SJCRH30 (cell line): Measurements from ENCODE around the gene CHST11. TPM values are rescaled to one million over a fixed set of nuclear protein-coding genes. Genes with fewer than 3 reads are reported as not detected.

ENCODE experiments used
- DNase-seq, 2 experiments: peaks; one replicate each; pipeline ENCODE4 v3.0.0-alpha.2; 2015 to 2020
- H3K27ac ChIP-seq: fragments of 250-450 bp; sonication (Bioruptor Pico); 2 replicates; pipeline ENCODE4 v1.5.1; 2020; ENCODE audit warnings: mild to moderate bottlenecking, moderate library complexity
- H3K27me3 ChIP-seq: fragments of 250-450 bp; sonication (Bioruptor Pico); 2 replicates; pipeline ENCODE4 v1.5.1; 2020; ENCODE audit warnings: mild to moderate bottlenecking, moderate library complexity
- H3K36me3 ChIP-seq: fragments of 250-450 bp; sonication (Bioruptor Pico); 2 replicates; pipeline ENCODE4 v1.5.1; 2020; ENCODE audit warnings: mild to moderate bottlenecking, moderate library complexity
- H3K4me1 ChIP-seq: fragments of 250-450 bp; sonication (Bioruptor Pico); 2 replicates; pipeline ENCODE4 v1.5.1; 2020; ENCODE audit warnings: mild to moderate bottlenecking, moderate library complexity
- H3K4me3 ChIP-seq: fragments of 250-450 bp; sonication (Bioruptor Pico); 2 replicates; pipeline ENCODE4 v1.5.1; 2020; ENCODE audit warnings: mild to moderate bottlenecking, moderate library complexity
- H3K9me3 ChIP-seq: fragments of 250-450 bp; sonication (Bioruptor Pico); replicated peaks from 2 replicates; pipeline ENCODE4 v1.5.1; 2020; ENCODE audit warnings: mild to moderate bottlenecking, moderate library complexity
- total RNA-seq: library from RNA; depleted of rRNA; stranded (reverse); fragments of >200 nt; shearing (Covaris generic); gene quantifications from 2 replicates; pipeline ENCODE4 v1.2.3, GENCODE V29; 2014

The CHST11 gene
- total RNA-seq, 1 experiment from 2014 or later: 37.0 TPM

GRCh38 chr12:104673696-104674482, 217.1 kb downstream of the CHST11 start:
- Histone ChIP-seq H3K9me3 (no peaks in the 10 kb centered on the region), H3K36me3 (no peaks in the 10 kb centered on the region), H3K27ac (no peak overlapping the region), H3K4me1 (peaks cover 51% of the 10 kb centered on the region), H3K4me3 (no peak overlapping the region), H3K27me3 (no peaks in the 10 kb centered on the region)
- no peak for DNase-seq

GRCh38 chr12:104676636-104677035, 219.9 kb downstream of the CHST11 start:
- H3K4me1 ChIP-seq: peaks cover 25% of the 10 kb centered on the region
- peak; percentile 31 to 51 for DNase-seq
- H3K4me3 ChIP-seq: no peak overlapping the region
- no peaks in the 10 kb centered on the region for H3K9me3 ChIP-seq
- H3K36me3 ChIP-seq: no peaks in the 10 kb centered on the region
- no peak overlapping the region for H3K27ac ChIP-seq
- no peaks in the 10 kb centered on the region for H3K27me3 ChIP-seq

GRCh38 chr12:104677441-104678089, 220.8 kb downstream of the CHST11 start:
- H3K4me3 ChIP-seq: no peak overlapping the region

GRCh38 chr12:104680070-104680469, 223.3 kb downstream of the CHST11 start:
- Histone ChIP-seq H3K27me3 (no peaks in the 10 kb centered on the region), H3K4me3 (no peak overlapping the region), H3K4me1 (peaks cover 6% of the 10 kb centered on the region; the same call in 1 of the 2 replicates), H3K27ac (no peak overlapping the region), H3K36me3 (no peaks in the 10 kb centered on the region), H3K9me3 (no peaks in the 10 kb centered on the region)
- DNase-seq: peak in 1 of 2 experiments; percentile 26

More at GRCh38 chr12:104677441-104678089, 220.8 kb downstream of the CHST11 start:
- H3K27ac ChIP-seq: no peak overlapping the region
- H3K36me3 ChIP-seq: no peaks in the 10 kb centered on the region
- H3K27me3 ChIP-seq: no peaks in the 10 kb centered on the region
- H3K9me3 ChIP-seq: no peaks in the 10 kb centered on the region
- DNase-seq: no peak
- H3K4me1 ChIP-seq: peaks cover 16% of the 10 kb centered on the region

GRCh38 chr12:104680491-104680890, 223.7 kb downstream of the CHST11 start:
- Histone ChIP-seq H3K27ac (no peak overlapping the region), H3K4me3 (no peak overlapping the region), H3K4me1 (peaks cover 6% of the 10 kb centered on the region; the same call in 1 of the 2 replicates), H3K9me3 (no peaks in the 10 kb centered on the region), H3K36me3 (no peaks in the 10 kb centered on the region), H3K27me3 (no peaks in the 10 kb centered on the region)
- no peak for DNase-seq

- DNase-seq: no peak
- H3K4me1 ChIP-seq: peaks cover 6% of the 10 kb centered on the region; the same call in 1 of the 2 replicates
- no peak overlapping the region for H3K4me3 ChIP-seq
- no peaks in the 10 kb centered on the region for H3K9me3 ChIP-seq
- H3K36me3 ChIP-seq: no peaks in the 10 kb centered on the region
- H3K27ac ChIP-seq: no peak overlapping the region
- H3K27me3 ChIP-seq: no peaks in the 10 kb centered on the region
Observed at GRCh38 chr12:104681012-104681690, 224.4 kb downstream of the CHST11 start.

GRCh38 chr12:104682790-104683279, 226.1 kb downstream of the CHST11 start:
- no peaks in the 10 kb centered on the region for H3K27me3 ChIP-seq
- no peak for DNase-seq
- no peaks in the 10 kb centered on the region for H3K36me3 ChIP-seq
- no peaks in the 10 kb centered on the region for H3K9me3 ChIP-seq
- 0 out of 2 replicates have a peak, but pooled peaks cover 2% of the 10 kb centered on the region for H3K4me1 ChIP-seq
- no peak overlapping the region for H3K4me3 ChIP-seq
- no peak overlapping the region for H3K27ac ChIP-seq

- H3K36me3 ChIP-seq: no peaks in the 10 kb centered on the region
- H3K27ac ChIP-seq: no peak overlapping the region
- H3K4me1 ChIP-seq: 0 out of 2 replicates have a peak, but pooled peaks cover 2% of the 10 kb centered on the region
- H3K27me3 ChIP-seq: no peaks in the 10 kb centered on the region
- H3K4me3 ChIP-seq: no peak overlapping the region
- no peak for DNase-seq
- H3K9me3 ChIP-seq: no peaks in the 10 kb centered on the region
Observed at GRCh38 chr12:104683831-104684503, 227.2 kb downstream of the CHST11 start.

GRCh38 chr12:104684884-104685283, 228.1 kb downstream of the CHST11 start:
- H3K4me3 ChIP-seq: no peak overlapping the region
- H3K27ac ChIP-seq: no peak overlapping the region
- H3K36me3 ChIP-seq: no peaks in the 10 kb centered on the region
- H3K27me3 ChIP-seq: no peaks in the 10 kb centered on the region
- DNase-seq: no peak
- no peaks in the 10 kb centered on the region for H3K9me3 ChIP-seq
- H3K4me1 ChIP-seq: 0 out of 2 replicates have a peak, but pooled peaks cover under 1% of the 10 kb centered on the region

- H3K27ac ChIP-seq: no peak overlapping the region
- H3K36me3 ChIP-seq: no peaks in the 10 kb centered on the region
- no peaks in the 10 kb centered on the region for H3K27me3 ChIP-seq
- H3K9me3 ChIP-seq: no peaks in the 10 kb centered on the region
- no peaks in the 10 kb centered on the region for H3K4me1 ChIP-seq
- no peak for DNase-seq
- H3K4me3 ChIP-seq: no peak overlapping the region
Observed at GRCh38 chr12:104685366-104685765, 228.6 kb downstream of the CHST11 start.

GRCh38 chr12:104686196-104686595, 229.4 kb downstream of the CHST11 start:
- Histone ChIP-seq H3K27me3 (no peaks in the 10 kb centered on the region), H3K4me3 (no peak overlapping the region), H3K9me3 (no peaks in the 10 kb centered on the region), H3K27ac (no peak overlapping the region), H3K4me1 (no peaks in the 10 kb centered on the region), H3K36me3 (no peaks in the 10 kb centered on the region)
- peak in 1 of 2 experiments; percentile 59 for DNase-seq

- Histone ChIP-seq H3K4me3 (no peak overlapping the region), H3K36me3 (no peaks in the 10 kb centered on the region), H3K27me3 (no peaks in the 10 kb centered on the region), H3K4me1 (no peaks in the 10 kb centered on the region), H3K27ac (no peak overlapping the region), H3K9me3 (no peaks in the 10 kb centered on the region)
- DNase-seq: no peak
Observed at GRCh38 chr12:104687823-104688573, 231.2 kb downstream of the CHST11 start.

GRCh38 chr12:104689635-104690034, 232.9 kb downstream of the CHST11 start:
- Histone ChIP-seq H3K4me1 (no peaks in the 10 kb centered on the region), H3K36me3 (no peaks in the 10 kb centered on the region), H3K27me3 (no peaks in the 10 kb centered on the region), H3K27ac (no peak overlapping the region), H3K9me3 (no peaks in the 10 kb centered on the region), H3K4me3 (no peak overlapping the region)
- no peak for DNase-seq
